ENCODE results near the gene ECM2.
A peak's percentile ranks its signal among the peaks of the same experiment; 100 is the strongest.

The ECM2 gene

DNA sequence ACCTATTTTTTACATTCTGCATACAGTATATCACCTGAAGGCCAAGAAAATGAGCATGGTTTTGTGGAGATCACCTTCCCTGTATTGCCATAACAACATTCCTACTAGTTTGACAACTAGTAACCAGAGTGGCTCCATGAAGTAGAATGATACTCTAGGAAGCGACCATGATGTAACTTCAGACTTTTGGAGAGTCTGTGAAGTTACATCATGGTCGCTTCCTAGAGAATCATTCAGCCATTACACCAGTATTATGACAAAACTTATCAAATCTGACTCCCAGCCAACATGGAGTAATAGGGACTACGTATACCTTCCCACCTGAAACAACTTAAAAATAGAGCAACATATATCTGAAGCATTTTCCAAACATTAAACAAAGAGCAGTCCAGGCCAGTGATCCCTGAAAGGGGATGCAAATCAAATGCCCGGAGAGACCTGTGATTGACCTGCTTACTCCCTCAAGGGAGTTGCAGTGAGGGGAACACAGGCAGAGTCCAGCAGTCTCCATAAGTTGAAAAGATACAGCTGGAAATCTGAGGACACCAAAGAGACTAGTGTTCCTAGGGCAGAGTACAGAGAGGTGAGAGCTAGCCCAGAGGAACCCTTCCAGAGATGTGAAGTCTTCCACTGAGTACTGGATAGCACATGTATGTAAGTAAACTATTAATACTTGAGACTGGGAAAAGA is 7.8 kb downstream of the ECM2 start:
- no peak for DNase-seq

DNA sequence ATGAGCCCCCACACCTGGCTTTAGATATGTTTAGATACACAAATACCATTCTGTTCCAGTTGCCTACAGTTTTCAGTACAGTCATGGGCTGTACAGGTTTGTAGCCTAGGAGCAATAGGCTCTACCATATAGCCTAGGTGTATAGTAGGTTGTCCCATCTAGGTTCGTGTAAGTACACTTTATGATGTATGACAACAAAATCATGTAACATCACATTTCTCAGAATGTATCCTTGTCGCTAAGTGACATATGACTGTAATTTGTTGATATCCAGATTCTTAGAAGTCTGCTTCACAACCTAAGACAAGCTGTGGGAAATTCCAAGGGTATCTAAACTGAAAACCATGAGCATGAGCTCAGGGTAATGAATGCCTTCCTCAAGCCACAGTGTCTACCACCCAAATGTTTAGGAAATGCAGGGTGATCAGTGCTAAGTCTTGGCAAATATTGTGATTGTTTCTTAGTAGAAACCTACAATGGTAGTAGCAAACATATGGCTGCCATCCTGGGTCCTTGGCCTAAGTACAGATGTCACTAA is 8.4 kb downstream of the ECM2 start:
- DNase-seq = no peak

DNA sequence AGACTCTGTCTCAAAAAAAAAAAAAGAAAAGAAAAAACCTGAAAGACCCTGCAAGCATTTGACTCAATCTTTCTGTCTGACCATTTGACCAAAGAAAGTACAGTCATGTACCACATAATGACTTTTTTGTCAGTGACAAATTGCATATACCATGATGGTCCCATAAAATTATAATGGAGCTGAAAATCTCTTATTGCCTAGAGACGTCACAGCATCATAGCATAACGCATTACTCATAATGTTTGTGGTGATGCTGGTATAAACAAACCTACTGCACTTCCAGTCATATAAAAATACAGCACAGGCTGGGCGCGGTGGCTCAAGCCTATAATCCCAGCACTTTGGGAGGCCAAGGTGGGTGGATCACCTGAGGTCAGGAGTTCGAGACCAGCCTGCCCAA is 10.5 kb downstream of the ECM2 start:
- DNase-seq = no peak

DNA sequence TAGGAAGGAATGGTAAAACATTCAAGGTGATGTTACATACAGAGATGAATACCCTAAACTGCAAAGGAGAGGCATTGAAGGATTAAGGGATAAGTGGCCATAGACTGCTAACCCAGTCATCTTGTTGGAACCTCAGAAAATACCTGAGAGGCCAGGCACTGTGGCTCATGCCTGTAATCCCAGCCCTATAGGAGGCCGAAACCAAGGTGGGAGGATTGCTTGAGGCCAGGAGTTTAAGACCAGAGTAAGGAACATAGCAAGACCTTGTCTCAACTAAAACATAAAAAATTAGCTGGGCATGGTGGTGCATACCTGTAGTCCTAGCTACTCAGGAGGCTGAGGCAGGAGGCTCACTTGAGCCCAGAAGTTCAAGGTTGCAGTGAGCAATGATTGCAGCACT is 10.9 kb downstream of the ECM2 start:
- DNase-seq = no peak

DNA sequence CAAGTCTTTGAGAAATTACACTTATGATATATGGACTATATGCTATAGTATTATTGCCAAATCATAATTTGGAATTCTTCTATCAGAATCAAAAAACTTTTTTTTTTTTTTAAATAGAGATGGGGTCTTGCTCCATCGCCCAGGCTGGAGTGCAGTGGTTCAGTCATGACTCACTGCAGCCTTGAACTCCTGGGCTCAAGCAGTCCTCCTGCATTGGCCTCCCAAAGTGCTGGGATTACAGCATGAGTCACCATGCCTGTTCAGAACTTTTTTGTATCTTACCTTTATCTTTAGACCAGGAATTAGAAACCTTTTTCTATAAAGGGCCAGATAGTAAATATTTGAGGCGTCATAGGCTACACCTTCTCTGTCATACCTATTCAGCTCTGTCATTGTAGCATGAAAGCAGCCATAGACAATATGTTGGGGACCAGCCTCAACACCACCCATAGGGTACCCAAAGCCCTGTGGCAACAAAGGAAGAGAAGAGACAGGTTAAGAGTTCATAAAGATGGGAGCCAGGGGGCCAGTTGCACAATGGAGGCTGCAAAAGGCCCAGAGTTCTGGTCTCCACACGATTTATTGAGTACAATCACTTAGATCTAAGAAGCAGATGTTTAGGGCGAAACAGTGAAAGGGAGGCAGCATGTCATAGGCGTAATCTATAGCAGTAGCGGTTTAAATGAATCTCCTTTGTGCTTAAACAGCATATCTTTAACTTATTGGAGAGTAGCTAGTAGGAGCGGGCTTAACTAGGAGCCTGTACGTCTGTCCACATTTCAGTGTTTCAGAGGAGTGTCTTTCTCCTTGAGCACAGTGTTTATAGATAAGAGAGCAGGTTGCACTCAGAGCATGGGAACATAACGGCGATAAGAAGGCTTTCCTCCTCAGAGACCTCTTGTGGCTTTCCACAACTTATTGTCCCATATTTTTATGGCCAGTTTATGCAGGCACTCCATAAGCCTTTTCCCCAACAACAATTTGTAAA is 12.5 kb downstream of the ECM2 start:
- DNase-seq = no peak

DNA sequence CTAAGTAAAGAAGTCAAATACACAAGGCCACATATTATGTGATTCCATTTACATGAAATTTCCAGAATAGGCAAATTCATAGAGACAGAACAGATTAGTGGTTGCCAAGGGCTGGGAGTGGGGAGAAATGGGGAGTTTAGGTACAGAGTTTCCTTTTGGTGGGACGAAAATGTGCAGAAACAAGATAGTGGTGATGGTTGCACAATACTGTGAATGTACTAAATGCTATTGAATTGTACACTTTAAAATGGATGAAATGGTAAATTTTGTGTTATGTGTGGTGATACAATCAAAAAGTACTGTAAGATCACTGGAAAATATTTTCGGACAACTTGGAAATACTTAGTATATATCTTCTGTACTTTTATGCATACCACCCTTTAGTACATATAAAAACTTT is 15.0 kb downstream of the ECM2 start:
- no peak for DNase-seq

DNA sequence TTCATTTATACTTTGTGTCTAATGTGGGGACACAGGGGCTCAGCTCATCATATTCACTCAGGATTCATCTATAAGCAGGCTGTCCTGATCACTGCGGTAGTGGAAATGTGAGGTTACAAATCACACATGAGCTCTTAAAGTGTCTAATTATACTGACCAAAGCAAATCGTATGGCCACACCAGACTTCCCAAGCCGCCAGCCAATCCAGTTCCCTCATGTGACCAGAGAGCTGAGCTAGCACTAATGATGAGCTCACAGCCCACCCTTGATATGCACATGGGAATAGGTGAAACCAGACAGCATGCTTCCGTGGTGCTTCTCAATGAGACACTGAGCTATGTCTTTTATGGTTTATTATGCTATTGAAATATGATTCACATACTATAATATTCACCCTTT is 17.6 kb downstream of the ECM2 start:
- no peak for DNase-seq

DNA sequence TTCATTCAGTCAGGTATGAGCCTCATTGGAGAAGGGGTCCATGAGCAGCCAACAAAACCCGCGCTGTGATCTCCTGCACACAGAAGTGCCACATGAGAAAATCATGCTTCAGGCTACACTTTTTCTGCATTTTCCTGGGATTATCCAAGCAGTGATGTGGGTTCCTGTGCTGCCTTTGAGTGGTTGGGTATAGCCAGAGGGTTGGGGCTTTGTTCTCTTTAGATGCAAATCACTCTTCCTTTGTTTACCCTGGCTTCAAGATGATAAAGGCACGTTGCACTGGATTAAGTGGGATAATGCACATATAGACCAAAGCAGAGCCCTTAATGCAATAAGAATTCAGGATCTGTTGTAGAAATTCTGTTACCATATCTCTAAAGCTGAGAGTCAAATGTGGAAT is 18.7 kb downstream of the ECM2 start:
- no peak for DNase-seq

DNA sequence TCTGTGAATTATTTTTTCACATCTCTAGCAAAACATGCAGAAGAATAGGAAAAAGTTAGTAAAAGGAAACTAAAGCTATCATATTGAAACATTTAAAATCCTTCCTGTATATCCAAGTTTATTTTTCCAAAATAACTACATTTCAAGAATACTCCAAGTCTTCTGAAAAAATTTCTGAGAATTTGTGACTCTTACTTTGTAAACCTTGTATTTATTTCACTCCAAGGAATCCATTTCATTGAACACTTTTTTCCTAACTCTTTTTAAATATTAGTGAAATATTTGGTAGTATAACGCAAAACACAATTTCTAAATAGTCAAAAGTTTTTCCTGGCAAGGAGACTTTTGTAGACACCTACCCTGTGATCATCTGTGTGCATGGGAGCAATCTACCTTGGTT is 19.3 kb downstream of the ECM2 start:
- DNase-seq = no peak

DNA sequence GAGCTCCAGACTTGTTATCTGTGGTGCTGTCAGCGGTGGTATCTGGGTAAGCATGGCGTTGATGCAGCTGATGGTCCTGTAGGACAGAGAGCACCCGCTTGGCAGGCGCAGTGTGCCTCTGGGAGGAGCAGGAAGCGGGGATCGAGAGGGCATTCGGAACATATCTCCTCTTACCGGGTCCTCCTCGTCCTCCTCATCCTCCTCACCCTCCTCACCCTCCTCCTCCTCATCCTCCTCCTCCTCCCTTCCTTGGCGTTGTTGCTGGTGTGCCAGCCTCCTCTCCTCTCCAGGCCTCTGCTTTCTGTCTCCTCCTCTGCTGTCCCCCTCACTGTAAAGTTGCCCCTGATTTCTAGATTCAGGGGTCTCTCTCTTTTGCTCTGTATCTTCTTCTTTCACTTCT is 21.2 kb downstream of the ECM2 start:
- no peak for DNase-seq

DNA sequence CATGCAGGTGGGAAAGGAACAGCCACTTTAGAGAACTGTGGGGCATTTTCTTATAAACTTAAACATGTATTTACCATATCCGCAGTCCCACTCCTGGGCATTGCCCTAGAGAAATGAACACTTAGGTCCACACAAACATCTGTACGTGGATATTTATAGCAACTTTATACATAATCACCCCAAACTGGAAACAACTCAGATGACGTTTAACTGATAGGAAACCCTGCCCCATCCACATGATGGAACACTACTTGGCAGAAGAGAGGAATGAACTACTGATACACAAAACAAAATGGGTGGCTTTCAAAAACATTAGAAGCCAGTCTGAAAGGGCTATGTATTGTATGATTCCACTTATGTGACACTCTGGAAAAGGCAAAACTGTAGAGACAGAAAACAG is 22.4 kb downstream of the ECM2 start:
- no peak for DNase-seq

DNA sequence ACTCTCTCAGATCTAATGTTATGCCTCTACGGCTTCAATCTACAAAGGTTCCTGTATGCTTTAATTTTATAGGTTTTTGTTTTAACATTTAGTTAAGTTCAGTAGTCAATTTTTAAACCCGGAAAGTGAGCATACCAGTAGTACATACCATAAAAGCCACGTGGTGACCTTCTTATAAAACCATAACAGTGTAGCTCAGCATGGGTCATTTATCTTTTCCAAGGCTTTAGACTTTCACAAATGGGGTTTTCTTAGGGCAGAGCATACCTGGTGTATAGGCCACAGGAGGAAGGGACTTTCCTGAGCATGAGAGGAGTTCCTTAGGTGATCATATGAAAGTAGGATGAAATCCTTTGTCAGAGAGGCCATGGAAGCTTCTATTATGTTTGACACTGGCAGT is 23.2 kb downstream of the ECM2 start:
- DNase-seq = no peak

DNA sequence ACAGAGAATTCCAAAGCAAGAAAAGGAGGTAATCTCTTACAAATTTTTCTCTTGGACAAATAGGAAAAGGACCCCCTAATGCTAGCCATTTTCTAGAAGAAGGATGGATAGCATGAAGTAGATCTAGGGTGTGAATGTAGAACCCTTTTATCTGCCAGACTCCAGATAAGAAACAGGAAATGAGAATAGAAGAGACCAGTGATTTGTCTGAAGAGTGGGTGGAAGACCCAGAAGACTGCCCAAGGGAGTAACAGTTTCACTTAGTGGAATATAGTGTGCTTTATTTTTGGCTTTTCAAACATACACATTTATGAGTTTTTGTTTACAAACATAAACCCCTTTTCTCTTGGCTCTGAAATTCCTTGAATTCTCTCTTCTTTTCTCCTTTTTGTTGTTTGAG is 25.0 kb downstream of the ECM2 start:
- DNase-seq = no peak

DNA sequence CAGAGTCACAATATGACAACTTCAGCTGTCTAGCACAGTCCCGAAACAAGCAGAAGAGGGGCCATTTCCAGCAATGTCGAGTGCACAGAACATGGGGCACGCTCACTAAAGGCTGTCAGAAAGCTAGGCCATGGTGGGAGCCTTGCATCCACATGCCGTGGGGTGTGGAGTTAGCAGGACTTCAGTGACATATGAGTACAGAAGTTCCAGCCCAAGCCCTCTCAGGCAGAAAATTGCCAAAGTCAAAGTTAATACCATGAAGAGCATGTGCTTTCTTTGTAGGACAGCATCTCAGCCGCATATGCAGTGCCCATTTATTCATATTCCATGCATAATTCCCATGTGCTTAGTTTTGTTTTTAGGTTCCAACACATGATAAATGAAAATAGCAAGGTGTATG is 26.7 kb downstream of the ECM2 start:
- no peak for DNase-seq

DNA sequence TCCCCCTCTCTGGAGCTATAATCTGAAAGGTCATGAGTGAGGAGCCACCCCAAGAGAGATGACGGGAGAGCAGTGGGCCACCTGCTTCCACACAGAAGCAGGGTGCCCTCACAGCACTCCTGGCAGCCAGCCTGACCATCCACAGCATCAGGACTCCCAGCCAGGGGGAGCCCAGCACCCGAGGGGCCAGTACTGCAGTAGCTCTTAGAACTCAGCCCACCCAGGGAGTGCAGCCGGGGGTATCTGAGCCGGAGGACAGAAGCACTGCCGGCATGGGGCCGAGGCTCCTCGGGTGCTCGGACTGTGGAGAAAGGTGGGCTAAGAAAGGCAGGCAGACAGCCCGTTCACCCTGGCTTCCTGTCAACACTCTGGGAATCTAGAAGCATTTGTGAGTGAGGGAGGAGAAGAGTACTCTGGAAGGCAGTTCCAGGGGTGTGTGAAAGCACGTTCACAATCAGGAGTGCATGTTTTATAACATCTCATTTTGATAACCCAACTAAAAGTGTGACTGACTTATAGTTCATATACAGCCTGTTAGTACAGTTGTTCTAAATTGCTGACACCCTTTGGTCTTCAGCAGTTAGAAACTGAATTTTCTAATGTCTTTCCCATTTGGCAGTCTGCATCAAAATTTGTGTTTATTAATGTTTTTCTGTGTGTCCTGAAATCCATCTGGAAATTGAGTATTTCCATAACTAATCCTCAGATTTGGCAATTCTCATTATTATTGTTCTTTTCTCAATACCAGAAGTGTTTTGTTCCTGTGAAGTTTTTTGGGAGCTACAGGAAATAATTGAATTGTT is 27.6 kb downstream of the ECM2 start:
- DNase-seq = no peak

DNA sequence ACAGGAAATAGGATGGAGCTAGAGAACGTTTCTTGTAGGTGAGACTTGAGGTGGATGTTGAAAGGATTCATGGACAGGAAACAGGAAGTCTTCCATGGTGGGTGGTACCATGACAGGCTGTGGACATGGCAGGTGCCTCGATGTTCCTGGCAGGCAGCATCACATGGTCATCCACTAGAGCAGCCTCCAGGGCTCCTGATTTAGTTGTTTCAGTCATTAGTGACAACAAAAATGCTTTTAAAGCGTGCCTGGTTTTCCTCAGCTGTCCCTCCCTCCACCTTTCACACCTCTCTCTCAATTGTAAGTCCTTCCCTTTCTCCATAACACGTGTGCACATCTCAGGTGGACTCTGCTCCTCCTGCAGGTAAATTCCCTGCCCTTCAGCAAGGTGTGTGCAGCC is 28.3 kb downstream of the ECM2 start:
- DNase-seq = no peak

DNA sequence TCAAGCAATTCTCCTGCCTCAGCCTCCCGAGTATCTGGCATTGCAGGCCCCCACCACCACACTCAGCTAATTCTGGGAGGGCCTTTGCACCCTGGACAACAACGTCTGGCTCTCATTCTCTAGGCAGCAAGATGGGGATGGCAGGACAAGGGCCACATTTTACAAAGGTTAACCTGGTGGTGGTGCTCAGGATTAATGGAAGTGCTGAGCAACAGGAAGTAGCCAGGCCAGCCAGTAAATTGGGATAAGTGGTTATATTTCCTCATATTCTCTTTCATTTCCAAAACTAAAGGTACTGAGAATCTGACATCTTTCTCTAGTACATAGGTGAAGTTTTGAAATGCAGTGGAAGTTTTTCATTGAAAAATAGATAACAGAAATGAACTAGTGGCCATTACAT is 28.8 kb downstream of the ECM2 start:
- DNase-seq = no peak

DNA sequence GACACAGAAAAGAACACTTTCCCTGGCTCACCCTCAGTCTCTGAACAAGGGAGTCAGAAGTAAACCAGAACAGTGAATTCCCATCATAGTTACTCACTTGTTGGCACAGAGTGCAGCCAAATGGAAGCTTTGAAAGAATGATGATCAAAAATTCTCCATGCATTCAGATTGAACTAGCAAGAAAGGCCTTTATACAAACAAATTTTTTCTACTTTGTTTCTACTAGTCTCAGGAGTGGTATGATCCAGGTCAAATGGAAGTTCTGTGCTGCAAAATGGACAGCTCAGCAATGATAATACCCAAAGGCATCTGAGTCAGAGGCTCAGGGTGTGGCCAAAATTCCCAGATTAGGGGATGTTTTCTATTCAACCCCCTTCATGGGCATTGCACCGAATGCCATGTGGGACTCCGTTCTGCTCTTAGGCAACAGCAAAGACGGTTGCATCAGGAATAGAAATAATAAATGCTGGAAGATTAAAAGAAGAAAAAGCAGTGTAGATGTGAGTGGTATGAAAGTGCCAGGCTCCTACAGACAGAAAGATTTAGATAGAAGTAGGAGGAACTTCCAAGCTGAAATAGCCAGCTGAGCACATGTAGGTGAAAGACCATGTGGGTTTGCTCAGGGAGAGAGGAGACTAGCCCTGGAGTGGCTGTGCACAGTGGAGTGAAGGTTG is 29.5 kb downstream of the ECM2 start:
- DNase-seq = peak in 1 of 2 donors; percentile 19

DNA sequence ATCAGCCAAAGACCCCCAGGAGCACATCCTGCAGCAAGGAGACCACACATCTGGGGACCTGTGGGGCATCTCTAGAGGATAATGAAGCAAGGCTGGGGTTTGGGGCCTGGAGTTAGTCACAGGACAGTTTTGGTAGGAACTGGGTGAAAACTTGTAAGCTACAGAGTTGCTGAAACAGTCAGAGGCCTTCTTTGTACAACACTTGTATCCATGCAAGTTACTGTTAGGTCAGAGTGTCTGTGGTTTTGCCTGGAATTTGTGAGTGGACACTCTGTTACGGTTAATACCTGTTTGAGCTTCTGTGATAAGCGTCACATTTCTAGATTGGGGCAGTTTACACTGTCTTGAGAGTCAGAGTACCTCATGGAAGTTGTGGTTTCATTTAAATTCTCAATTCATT is 30.9 kb downstream of the ECM2 start:
- DNase-seq = no peak

DNA sequence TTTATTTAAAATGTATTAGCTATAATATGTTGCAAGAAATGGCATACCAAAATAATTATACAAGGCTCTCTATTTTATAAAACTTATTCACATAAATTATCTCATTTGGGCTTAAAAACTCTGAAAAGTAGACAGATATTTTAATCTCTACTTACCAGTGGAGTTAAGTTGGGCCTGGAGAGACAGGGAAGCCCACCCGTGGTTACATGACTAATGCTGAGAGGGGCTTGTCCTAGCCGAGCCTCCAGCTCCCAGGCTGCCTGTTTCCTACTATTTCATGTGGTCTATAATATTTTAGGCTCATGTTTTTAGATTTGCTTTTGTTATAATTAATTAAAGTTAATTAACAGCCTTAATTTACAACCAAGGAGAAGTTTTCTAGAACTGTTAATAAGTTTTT is 32.6 kb downstream of the ECM2 start:
- no peak for DNase-seq

DNA sequence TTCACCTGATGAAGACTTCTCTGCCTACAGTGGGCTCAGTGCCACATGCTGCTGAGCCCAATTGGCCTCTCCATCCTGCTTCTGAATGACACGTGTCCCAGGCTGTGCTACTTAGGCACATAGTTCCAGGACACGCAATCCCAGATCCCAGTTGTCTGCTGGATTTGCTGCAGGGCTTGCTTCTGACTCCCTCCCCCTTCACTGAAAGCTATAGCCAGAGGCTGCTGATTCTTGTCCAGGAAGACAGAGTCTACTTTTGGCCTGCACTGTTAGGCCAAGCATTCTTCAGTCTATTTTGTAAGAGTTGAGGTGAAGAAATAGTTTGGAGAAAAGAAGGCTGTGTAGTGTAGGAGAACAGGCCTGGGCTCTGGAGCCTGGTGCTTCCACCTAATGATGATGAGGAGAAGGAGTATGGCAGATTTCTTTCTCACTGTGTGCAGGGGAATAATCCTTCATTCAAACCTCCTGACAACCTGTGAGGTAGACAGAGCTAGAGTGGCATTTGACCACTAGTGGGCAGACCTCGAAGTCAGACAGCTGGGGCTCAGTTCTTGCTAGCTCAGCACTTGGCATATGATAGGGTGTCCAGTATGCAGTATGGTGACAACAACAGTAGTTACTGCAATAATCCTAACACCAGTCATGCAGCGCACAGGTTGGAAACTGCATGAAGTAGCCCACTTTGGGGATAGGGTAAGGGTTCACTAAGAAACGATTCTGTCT is 34.0 kb downstream of the ECM2 start:
- DNase-seq = peak; percentile 39 to 58

DNA sequence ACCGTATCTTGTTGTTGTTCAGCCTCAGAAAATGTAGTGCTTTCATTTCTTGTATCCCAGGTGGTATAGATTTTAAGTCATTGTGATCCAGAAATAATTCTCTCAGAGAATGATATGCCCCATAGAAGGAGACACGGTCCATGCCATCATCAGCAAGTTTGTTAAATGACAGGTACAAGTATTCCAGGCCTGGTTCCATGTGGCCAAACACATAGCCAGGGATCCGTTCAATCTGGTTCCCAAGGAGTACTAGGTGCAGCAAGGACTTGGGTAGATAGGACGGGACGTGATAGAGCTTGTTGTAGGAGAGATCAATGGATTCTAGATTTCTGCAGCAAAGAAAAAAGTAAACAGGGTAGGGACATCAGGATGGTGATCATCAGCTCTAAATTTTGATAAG is 35.1 kb downstream of the ECM2 start:
- DNase-seq = no peak
